HG03565 (cell line): ENCODE measurements around the gene ABCE1.

Experiments
- ATAC-seq: cut with Tn5 transposase; IDR thresholded peaks from one replicate; pipeline ENCODE4 v1.9.1; 2021; ENCODE audit warnings: mild to moderate bottlenecking, moderate library complexity; ENCODE audit not compliant: unreplicated experiment

The ABCE1 gene

GRCh38 chr4:145097821-145098674, at the start of gene ABCE1, which contains the start of gene ANAPC10:
Gene ABCE1, plus strand, starts transcription at chr4:145098311. Its CDS starts 6,102 bp downstream, at chr4:145104413.
Gene ANAPC10, minus strand, starts transcription at chr4:145098196. Its CDS starts 2,097 bp downstream, at chr4:145096099.
- peak; percentile 71 for ATAC-seq

DNA sequence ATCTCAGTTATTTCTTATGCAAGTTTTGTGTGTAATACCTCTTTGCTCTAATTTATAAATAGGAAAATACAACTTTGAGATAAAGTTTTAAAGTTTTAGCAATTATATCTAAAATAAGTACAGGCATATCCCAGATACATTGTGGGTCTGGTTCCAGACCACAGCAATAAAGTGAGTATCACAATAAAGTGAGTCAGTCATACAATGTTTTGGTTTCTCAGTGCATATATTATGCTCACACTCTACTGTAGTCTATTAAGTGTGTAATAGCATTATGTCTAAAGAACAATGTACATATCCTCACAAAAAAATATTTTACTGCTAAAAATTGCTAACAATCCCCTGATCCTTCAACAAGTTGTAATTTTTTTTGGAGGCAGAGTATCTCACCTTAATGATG, 49.3 kb upstream of the ABCE1 start:
- no peak for ATAC-seq

GRCh38 chr4:145049241-145049640, 48.9 kb upstream of the ABCE1 start:
- no peak for ATAC-seq

GRCh38 chr4:145055533-145056257, 42.4 kb upstream of the ABCE1 start:
- no peak for ATAC-seq

DNA sequence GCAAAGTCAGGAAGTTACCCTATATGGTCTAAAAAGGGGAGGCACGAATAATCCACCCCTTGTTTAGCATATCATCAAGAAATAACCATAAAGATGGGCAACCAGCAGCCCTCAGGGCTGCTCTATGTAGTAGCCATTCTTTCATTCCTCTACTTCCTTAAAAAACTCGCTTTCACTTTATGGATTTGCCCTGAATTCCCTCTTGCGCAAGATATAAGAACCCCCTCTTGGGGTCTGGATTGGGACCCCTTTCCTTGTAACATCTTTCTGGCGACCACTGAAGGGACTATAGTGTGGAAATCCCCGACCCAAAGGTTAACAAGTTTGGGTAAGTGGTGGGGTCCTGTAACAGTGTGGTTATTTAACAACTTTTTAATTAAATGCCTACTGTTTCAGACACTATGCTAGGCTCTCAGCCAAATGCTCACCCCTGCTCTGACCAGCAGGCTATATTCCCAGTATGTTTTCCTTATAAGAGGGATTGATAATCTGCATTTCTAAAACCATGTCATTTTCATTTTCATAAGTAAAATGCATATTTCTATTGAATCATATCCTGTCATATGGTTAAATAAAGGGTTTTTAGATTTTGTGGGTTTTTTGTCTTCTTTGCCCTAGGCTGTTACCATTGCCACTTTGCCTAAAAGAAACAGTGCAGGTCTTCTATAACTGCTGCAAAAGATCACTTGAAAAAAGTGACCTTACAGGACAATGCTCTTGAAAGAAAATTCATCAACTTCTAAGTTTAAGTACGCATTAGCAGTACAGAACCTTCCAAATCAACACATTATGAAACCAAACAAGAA, 41.6 kb upstream of the ABCE1 start:
- ATAC-seq, result no peak

GRCh38 chr4:145058256-145058655, 39.9 kb upstream of the ABCE1 start:
- ATAC-seq, result no peak

- ATAC-seq, result peak; percentile 58
Measured at GRCh38 chr4:145061318-145061920, 36.7 kb upstream of the ABCE1 start.

GRCh38 chr4:145066063-145066501, 32.0 kb upstream of the ABCE1 start:
- ATAC-seq, result no peak

- no peak for ATAC-seq
Measured at GRCh38 chr4:145069361-145069760, 28.8 kb upstream of the ABCE1 start.

DNA sequence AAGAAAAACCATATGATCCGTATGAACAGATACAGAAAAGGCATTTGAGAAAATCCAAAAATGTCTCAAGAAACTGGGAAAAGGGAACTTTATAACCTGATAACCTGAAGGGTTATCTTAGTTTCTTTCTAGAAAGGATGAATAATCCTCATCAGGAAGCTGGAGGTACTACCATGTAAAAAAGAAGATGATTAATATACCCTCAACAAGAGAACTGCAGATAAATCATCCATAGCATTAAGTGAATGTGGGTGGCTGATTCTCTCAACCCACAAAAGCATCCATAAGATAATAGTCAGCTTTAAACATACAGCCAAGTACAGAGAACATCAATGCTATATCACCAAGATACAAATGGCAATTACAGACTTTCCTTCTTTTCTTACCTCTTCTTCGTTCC, 26.6 kb upstream of the ABCE1 start:
- ATAC-seq, result no peak

DNA sequence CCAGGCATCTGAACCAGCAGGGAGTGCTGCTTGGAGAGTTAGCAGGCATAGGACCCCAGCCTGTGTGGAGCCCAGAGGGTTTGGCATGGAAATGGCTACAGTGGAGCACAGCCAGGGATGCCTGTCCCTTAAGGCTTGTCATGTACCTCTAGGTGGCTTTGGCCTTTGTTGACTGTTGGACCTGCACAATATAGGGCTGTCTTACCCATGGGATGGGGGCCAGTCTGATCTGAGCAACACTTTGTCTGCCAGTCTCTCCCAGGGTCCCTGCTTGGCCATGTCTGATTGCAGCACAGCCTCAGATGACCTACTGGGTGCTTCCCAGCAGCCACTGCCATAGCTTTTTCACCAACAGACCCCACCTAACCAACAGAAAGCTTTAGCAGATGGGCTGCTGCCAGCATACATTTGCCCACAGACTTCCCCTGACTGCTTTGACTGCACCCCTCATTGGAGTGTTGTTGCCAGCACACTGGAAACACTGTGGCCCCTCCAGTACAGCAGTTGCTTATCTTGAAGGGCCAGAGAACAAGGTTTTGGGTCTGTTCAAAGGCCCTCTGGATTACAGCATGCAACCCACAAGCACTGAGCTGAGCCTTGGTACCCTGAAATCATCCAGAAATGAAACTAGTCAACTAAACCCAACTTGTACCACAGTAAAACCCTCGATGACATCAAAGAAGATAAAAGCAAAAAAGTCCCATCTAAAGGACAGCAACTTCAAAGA, 22.2 kb upstream of the ABCE1 start:
- ATAC-seq, result no peak

DNA sequence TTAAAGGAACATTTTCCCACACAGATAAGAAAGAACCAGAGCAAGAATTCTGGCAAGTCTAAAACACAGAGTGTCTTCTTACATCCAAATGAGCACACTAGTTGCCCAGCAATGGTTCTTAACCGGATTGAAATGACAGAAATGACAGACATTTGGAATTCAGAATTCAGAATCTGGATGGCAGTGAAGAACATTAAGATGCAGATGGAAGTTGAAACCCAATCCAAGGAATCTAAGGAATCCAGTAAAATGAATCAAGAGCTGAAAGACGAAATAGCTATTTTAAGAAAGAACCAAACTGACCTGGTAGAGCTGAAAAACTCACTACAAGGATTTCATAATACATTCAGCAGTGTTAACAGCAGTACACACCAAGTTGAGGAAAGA, 21.6 kb upstream of the ABCE1 start:
- ATAC-seq, result no peak

DNA sequence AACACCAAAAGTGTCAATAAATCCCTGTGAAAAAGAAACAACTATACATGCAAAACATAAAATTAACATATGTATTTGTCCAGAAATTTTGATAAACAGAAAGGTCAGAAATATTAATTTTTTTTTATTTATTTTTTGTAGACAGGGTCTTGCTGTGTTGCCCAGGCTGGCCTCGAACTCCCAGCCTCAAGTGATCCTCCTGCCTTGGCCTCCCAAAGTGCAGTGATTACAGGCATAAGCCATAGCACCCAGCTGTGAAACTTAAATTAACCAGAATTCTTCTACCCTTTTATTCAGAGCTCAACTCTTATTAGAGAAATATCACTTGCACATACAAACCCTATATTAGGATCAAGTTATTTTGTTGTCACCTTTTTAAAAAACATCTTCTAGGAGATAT, 16.4 kb upstream of the ABCE1 start:
- ATAC-seq, result no peak

GRCh38 chr4:145083891-145084605, 14.1 kb upstream of the ABCE1 start:
- ATAC-seq, result no peak

- ATAC-seq, result no peak
Measured at GRCh38 chr4:145090380-145090779, 7.7 kb upstream of the ABCE1 start.

- ATAC-seq, result no peak
Measured at GRCh38 chr4:145093638-145094037, 4.5 kb upstream of the ABCE1 start.

GRCh38 chr4:145097331-145097820, 735 bp upstream of the ABCE1 start:
- no peak for ATAC-seq

DNA sequence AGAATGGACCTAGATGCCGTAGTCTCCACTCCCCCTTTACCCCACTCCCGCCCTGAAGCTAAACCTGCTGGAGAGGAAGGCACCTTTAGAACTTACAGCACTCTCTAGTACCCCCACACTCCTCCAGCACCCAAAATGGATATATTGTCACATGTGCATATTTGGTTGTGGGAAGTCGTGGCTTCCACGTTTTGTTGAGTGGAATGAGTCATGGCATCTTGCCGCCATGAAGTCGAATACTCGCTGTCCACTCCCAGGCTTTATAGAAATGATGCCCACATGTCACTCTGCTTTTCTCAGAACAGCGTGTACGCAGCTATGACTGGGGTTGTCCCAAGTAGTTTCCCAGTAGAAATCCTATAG, 545 bp downstream of the ABCE1 start:
- ATAC-seq, result peak; percentile 13

DNA sequence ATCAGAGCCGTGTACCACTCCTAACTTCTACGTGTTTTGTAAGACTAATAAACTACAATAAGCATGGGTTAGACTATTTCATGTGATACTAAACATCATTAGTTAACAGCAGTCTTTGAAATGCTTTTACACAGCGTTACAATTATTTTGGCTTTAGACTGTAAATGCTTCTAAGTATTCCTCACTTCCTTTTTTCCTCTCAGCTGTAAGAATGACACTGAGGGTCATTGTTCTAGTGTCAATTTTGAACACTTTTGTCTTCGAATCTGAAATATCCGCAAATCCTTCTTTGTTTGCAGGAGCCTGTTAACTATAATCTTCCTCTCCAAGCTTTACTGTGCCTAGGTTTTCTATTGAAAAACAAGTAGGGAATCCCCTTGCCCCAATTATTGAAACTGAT, 1.5 kb downstream of the ABCE1 start:
- ATAC-seq, result no peak
